Measurements from ENCODE around the gene DPF3. TPM values are rescaled to one million over a fixed set of nuclear protein-coding genes. Genes with fewer than 3 reads are reported as not detected.

Gene DPF3
- polyA plus RNA-seq, 2 of the 4 experiments (the other 2 are of a cell fraction) = 0.05 to 0.09 TPM

DNA sequence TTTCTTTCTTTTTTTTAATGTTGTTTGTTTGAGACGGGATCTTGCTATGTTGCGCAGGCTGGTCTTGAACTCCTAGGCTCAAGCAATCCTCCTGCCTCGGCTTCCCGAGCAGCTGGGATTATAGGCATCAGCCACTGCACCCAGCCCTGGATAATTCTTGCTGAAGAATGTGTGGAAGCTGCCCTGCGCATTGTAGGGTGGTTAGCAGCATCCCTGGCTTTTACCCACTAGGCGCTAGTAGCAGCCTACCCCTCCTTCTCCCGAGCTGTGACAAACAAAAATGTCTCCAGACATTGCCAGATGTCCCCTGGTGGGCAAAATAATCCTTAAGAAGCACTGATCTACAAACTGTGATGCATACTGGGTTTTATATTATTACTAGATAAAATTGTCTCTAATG, 39.0 kb upstream of the DPF3 start:
- no peak for ATAC-seq
- peaks cover under 1% of the 10 kb centered on the region; the same call in 1 of the 3 replicates for H3K4me1 ChIP-seq
- H3K27ac ChIP-seq = no peak overlapping the region
- H3K9me3 ChIP-seq = no peaks in the 10 kb centered on the region
- WGBS (ENCODE audit: missing lambda C conversion rate) = 82% methylated on average over 7 of the region's 7 CpGs
- TF ChIP-seq, protein P1, sequence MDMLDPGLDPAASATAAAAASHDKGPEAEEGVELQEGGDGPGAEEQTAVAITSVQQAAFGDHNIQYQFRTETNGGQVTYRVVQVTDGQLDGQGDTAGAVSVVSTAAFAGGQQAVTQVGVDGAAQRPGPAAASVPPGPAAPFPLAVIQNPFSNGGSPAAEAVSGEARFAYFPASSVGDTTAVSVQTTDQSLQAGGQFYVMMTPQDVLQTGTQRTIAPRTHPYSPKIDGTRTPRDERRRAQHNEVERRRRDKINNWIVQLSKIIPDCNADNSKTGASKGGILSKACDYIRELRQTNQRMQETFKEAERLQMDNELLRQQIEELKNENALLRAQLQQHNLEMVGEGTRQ (IDR thresholded peaks at IDR 0.05) = no peak
- TF ChIP-seq ZC3H11A (IDR thresholded peaks at IDR 0.05) = no peak
- no peak for TF ChIP-seq ZFP36 (IDR thresholded peaks at IDR 0.05; ENCODE audit: borderline replicate concordance, partially characterized antibody)
- TF ChIP-seq, protein P2, sequence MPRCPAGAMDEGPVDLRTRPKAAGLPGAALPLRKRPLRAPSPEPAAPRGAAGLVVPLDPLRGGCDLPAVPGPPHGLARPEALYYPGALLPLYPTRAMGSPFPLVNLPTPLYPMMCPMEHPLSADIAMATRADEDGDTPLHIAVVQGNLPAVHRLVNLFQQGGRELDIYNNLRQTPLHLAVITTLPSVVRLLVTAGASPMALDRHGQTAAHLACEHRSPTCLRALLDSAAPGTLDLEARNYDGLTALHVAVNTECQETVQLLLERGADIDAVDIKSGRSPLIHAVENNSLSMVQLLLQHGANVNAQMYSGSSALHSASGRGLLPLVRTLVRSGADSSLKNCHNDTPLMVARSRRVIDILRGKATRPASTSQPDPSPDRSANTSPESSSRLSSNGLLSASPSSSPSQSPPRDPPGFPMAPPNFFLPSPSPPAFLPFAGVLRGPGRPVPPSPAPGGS (IDR thresholded peaks at IDR 0.05) = no peak
- no peak for TF ChIP-seq EHMT2 (IDR thresholded peaks at IDR 0.05; ENCODE audit: low read depth)
- TF ChIP-seq RNF2 (IDR thresholded peaks at IDR 0.05; ENCODE audit: borderline replicate concordance, low read depth) = no peak
- TF ChIP-seq JUNB (IDR thresholded peaks at IDR 0.05) = no peak
- TF ChIP-seq, protein P3, sequence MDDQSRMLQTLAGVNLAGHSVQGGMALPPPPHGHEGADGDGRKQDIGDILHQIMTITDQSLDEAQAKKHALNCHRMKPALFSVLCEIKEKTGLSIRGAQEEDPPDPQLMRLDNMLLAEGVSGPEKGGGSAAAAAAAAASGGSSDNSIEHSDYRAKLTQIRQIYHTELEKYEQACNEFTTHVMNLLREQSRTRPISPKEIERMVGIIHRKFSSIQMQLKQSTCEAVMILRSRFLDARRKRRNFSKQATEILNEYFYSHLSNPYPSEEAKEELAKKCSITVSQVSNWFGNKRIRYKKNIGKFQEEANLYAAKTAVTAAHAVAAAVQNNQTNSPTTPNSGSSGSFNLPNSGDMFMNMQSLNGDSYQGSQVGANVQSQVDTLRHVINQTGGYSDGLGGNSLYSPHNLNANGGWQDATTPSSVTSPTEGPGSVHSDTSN (IDR thresholded peaks at IDR 0.05) = no peak
- TF ChIP-seq RAD21 (conservative IDR thresholded peaks at IDR 0.05 in 1 of 2, IDR thresholded peaks at IDR 0.05 in 1 of 2) = no peak
- no peak for TF ChIP-seq MAZ (IDR thresholded peaks at IDR 0.05; ENCODE audit: borderline replicate concordance, low read depth, low read length)
- no peak for TF ChIP-seq RARB (CRISPR knock-in tag; IDR thresholded peaks at IDR 0.05)
- TF ChIP-seq ZSCAN20 (CRISPR knock-in tag; IDR thresholded peaks at IDR 0.05) = no peak
- no peak for TF ChIP-seq MAFK (IDR thresholded peaks at IDR 0.05; ENCODE audit: partially characterized antibody)
- TF ChIP-seq, protein P4, sequence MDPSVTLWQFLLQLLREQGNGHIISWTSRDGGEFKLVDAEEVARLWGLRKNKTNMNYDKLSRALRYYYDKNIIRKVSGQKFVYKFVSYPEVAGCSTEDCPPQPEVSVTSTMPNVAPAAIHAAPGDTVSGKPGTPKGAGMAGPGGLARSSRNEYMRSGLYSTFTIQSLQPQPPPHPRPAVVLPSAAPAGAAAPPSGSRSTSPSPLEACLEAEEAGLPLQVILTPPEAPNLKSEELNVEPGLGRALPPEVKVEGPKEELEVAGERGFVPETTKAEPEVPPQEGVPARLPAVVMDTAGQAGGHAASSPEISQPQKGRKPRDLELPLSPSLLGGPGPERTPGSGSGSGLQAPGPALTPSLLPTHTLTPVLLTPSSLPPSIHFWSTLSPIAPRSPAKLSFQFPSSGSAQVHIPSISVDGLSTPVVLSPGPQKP (IDR thresholded peaks at IDR 0.05; ENCODE audit: low read depth, low read length) = no peak
- TF ChIP-seq BHLHE40 (IDR thresholded peaks at IDR 0.05; ENCODE audit: low read depth, low read length) = no peak
- CTCF ChIA-PET = interaction anchor here (0.6 to 1.7 kb wide), 3 partner anchors 16 to 419 kb away, joined by 3 to 4 read pairs (median 3); no protein-coding TSS in a partner anchor
- no peak for DNase-seq (ENCODE audit: low read depth in 1 of 2, low spot score in 1 of 2)
- FAIRE-seq = no peak
- no peak overlapping the region for H3K4me3 ChIP-seq
- POLR2A ChIA-PET = no interaction called here
- no peak overlapping the region for H3K4me2 ChIP-seq

DNA sequence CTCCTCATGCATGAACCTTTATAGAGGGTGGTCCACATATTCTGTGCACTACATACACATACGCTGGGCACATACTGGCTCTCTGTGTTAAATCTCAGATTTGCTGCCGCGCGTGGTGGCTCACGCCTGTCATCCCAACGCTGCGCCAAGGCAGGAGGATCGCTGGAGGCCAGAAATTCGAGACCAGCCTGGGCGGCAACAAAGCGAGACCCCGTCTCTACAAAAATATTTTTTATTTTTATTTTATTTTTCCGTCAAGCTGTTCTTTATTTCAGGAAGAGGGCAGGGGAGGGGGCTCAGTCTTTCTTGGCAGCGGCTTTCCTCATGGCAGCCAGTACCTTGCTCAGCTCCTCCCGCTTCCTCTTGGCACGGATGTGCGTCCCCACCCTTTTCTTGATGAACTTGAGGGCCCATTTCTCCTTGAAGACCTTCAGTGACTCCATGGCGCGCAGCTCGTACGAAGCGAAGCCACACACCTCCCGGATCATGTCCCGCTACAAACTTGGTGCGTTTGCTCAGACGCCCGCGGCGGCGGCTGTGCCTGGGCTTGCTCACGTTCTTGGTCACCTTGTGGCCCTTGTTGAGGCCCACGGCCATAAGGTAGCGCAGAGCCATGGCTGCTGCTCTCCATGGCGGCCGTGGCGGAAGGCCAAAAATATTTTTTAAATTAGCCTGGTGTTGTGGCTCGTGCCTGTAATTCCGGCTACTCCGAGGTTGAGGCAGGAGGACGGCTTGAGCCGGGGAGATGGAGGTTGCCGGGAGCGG, 35.6 kb upstream of the DPF3 start:
- CTCF ChIA-PET = interaction anchor here (1.7 kb wide), 2 partner anchors 18 to 25 kb away, joined by 7 to 8 read pairs; no protein-coding TSS in a partner anchor
- ATAC-seq = no peak
- no peak for FAIRE-seq
- Histone ChIP-seq H3K9me3 (no peaks in the 10 kb centered on the region), H3K4me3 (no peak overlapping the region), H3K4me1 (peaks cover 5% of the 10 kb centered on the region; the same call in 1 of the 3 replicates), H3K4me2 (no peak overlapping the region), H3K27ac (no peak overlapping the region)
- TF ChIP-seq RAD21 (conservative IDR thresholded peaks at IDR 0.05 in 1 of 2, IDR thresholded peaks at IDR 0.05 in 1 of 2) (no peak), ZSCAN20 (CRISPR knock-in tag; IDR thresholded peaks at IDR 0.05) (no peak), CHD4 (IDR thresholded peaks at IDR 0.05; ENCODE audit: borderline replicate concordance) (no peak), GATA3 (IDR thresholded peaks at IDR 0.05; ENCODE audit: borderline replicate concordance) (no peak), FOSL2 (IDR thresholded peaks at IDR 0.05) (no peak), FOSL2 (CRISPR knock-in tag; IDR thresholded peaks at IDR 0.05) (no peak), RCOR1 (IDR thresholded peaks at IDR 0.05; ENCODE audit: low read depth, low read length) (no peak), EHMT2 (IDR thresholded peaks at IDR 0.05; ENCODE audit: low read depth) (no peak), POLR2A (IDR thresholded peaks at IDR 0.05; ENCODE audit: low read length) (no peak), HEYL (CRISPR knock-in tag; IDR thresholded peaks at IDR 0.05) (no peak), FOSB (CRISPR knock-in tag; IDR thresholded peaks at IDR 0.05) (no peak), NFE2L2 (conservative IDR thresholded peaks at IDR 0.05; ENCODE audit: low read length) (no peak)
- DNase-seq (ENCODE audit: low read depth in 1 of 2, low spot score in 1 of 2) = no peak
- WGBS (ENCODE audit: missing lambda C conversion rate) = 97% methylated on average over 43 of the region's 43 CpGs
- POLR2A ChIA-PET = no interaction called here

Measured in A549 (cell line).